ENCODE data around the gene HORMAD2. TPM values are rescaled to one million over a fixed set of nuclear protein-coding genes. Genes with fewer than 3 reads are reported as not detected.

HORMAD2 gene
- total and polyA plus RNA-seq, 2 donors, result 0.04 TPM; not detected in 1

DNA sequence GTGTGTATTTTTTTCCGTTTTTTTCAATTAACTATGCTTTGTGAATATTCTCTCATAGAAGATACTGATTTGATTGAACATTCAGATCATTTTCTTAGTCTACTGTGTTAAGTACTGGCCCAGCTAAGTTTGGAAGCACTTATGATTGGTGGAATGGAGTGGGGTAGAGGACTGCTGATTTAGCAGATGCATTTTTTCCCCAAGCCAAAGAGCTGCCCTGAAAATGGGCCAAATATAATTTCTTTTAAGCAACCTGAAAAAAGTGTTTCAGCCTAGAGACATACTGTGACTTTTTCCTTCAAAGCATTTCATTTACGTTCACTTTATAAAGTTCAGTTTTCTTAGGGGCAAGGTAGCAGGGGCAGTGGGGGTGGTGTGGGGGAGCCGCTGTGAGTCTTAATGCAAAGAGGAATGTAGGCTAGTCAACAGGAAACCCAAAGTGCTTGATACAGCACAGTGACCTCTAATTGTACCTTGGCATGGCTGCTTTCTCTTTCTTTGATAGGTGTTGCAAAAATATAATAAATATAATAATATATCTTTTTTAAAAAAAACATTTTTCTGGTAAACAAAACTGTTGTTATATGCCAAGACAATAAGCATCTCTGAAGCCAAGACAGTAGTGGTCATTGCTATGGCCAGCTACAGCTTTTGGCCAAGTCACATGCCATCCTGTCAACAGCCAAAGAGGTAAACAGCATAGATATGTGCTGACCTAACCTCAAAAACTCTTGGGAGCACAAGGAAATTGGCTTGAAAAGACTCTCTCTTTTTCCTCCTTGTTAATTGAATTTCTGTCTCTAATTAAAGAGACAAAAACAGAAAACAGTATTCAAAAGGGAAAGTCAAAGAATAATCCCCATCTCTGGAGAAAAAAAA, 107.5 kb downstream of the HORMAD2 start:
- 79% methylated on average over 3 of the region's 3 CpGs for WGBS
- no peak overlapping the region for H3K27ac ChIP-seq (ENCODE audit: low read depth)
- no peak overlapping the region for H3K4me3 ChIP-seq (ENCODE audit: low read depth, low read length)
- no peak for DNase-seq (ENCODE audit: extremely low spot score)
- H3K36me3 ChIP-seq (ENCODE audit: insufficient read depth), result no peaks in the 10 kb centered on the region
- no peaks in the 10 kb centered on the region for H3K4me1 ChIP-seq (ENCODE audit: insufficient read depth)

DNA sequence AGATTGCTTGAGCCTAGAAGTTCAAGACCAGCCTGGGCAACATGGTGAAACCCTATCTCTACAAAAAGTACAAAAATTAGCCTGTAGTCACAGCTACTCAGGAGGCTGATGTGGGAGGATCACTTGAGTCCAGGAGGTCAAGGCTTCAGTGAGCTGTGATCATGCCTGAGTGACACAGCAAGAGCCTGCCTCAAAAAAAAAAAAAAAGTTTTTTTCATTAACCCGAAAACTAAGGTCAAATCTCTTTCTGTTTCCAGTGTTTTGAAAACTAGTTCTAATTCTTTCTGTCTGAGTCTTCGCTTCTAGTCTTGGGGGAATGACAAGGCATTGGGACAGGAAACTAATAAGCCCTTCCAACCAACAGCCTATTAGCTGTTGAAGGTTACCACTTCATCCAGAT, 108.6 kb downstream of the HORMAD2 start:
- WGBS, result 96% methylated on average over 2 of the region's 2 CpGs

DNA sequence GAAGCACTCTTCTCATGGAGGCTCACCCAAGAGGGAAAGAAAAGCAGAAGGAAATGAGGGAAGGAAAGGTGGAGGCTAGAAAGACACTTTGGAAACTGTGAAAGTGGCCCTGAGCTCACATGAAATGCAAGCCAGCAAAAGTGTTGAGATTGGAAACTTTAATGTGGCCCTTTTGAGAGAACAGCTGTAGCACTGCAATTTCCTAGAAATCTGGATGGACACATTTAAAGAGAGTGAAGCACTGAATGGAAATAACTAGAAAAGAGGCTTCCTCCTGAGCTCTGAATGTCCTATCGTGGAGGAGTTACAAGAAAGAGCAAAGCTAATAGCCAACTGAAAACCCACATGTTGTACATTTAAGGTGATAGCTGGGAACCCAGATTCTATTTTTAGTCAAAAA, 110.3 kb downstream of the HORMAD2 start:
- Histone ChIP-seq H3K27ac (ENCODE audit: low read depth) (no peak overlapping the region), H3K4me1 (ENCODE audit: insufficient read depth) (no peaks in the 10 kb centered on the region), H3K4me3 (ENCODE audit: low read depth, low read length) (no peak overlapping the region), H3K36me3 (ENCODE audit: insufficient read depth) (no peaks in the 10 kb centered on the region)
- 59% methylated on average over 1 of the region's 1 CpG for WGBS
- no peak for DNase-seq (ENCODE audit: extremely low spot score)

More for the DNA sequence above, 108.6 kb downstream of the HORMAD2 start:
- no peaks in the 10 kb centered on the region for H3K36me3 ChIP-seq (ENCODE audit: insufficient read depth)
- no peak for DNase-seq (ENCODE audit: extremely low spot score)
- H3K4me1 ChIP-seq (ENCODE audit: insufficient read depth), result no peaks in the 10 kb centered on the region
- H3K27ac ChIP-seq (ENCODE audit: low read depth), result no peak overlapping the region
- H3K4me3 ChIP-seq (ENCODE audit: low read depth, low read length), result no peak overlapping the region

DNA sequence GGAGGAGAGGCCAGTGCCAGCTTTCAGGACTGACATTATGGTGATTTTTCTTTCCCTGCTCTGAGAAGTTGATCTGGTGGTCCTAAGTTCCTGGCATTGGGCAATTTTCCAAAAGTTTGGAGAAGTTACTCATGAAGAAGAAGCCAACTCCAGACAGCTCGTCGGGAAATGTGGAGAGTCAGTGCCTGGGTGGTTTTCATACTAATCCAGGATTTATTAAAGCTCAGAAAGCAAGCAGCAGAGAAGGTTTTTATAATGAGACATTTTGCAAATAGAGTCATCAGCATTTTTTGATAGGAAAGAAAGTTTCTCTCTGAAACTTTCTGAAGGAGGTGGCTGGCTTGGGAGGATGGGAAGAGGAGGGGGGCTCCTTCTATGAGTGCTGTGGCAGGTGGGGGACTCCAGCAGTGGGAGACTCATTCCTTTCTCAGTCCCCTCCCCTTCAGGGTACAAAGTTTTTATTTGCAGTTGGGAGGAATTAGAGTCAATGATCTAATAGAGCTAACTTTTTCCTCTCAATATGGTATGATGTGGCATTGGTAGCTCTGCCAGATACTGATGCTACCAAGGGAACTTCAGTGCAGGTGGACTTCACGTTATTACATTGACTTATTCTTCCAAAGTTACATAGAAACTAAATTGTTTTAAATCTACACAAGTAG, 110.9 kb downstream of the HORMAD2 start:
- H3K4me1 ChIP-seq (ENCODE audit: insufficient read depth), result no peaks in the 10 kb centered on the region
- WGBS, result 54% methylated on average over 3 of the region's 3 CpGs
- H3K36me3 ChIP-seq (ENCODE audit: insufficient read depth), result no peaks in the 10 kb centered on the region
- H3K4me3 ChIP-seq (ENCODE audit: low read depth, low read length), result no peak overlapping the region
- no peak for DNase-seq (ENCODE audit: extremely low spot score)
- H3K27ac ChIP-seq (ENCODE audit: low read depth), result no peak overlapping the region

DNA sequence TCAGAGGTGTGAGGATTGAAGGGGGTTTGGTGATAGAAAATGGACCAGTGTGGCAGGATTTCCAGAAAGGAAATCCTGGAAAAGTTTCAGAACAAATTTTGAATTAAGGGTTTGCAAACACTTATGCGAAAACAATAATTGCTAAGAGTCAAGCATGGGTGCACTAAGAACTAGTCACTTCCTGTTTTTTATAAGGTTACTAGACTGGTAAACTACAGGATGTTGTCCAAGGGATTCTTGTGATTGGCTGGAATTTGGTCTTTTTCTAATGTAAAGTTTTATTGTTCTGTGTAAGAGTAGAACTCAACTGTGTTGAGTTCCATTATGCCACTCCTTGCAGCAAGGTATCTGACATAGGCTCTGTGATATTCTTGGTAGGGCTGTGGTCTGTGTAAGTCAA, 112.2 kb downstream of the HORMAD2 start:
- WGBS, result 90% methylated on average over 1 of the region's 1 CpG
- Histone ChIP-seq H3K4me1 (ENCODE audit: insufficient read depth) (no peaks in the 10 kb centered on the region), H3K4me3 (ENCODE audit: low read depth, low read length) (no peak overlapping the region), H3K36me3 (ENCODE audit: insufficient read depth) (no peaks in the 10 kb centered on the region), H3K27ac (ENCODE audit: low read depth) (no peak overlapping the region)
- DNase-seq (ENCODE audit: extremely low spot score), result no peak

DNA sequence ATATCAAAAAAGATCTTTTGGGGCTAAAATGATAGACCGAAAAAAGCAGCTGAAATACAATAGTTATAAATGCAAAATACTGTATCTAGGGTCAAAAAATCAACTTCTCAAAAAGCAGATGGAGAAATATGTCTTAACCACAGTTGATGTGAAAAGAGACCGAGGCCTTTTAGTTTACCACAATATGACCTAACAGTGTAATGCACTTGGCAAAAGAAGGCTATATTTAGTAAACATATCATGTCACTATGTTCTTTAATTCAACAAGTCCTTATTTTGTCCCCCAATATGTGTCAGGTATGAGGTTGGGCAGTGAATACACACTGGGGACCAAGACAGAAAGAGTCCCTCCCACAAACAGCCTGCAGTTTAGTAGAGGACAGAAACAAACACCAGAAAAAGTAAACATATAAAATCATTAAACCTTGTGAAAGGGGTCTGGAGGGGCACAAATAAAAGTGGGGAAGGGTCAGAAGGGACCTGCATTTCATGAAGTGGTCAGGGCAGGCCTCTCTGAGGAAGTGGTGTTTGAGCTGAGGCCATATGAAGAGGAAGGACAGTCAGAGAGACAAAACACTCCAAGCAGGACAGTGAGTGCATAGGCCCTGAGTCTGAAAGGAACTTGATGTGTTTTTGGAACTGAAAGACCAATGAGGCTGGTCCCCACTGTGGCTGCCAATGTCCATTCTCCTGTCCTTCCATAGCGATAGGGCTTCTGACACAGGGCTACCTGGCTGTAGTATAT, 112.9 kb downstream of the HORMAD2 start:
- no peaks in the 10 kb centered on the region for H3K36me3 ChIP-seq (ENCODE audit: insufficient read depth)
- no peak overlapping the region for H3K27ac ChIP-seq (ENCODE audit: low read depth)
- DNase-seq (ENCODE audit: extremely low spot score), result no peak
- no peaks in the 10 kb centered on the region for H3K4me1 ChIP-seq (ENCODE audit: insufficient read depth)
- 89% methylated on average over 3 of the region's 3 CpGs for WGBS
- no peak overlapping the region for H3K4me3 ChIP-seq (ENCODE audit: low read depth, low read length)

DNA sequence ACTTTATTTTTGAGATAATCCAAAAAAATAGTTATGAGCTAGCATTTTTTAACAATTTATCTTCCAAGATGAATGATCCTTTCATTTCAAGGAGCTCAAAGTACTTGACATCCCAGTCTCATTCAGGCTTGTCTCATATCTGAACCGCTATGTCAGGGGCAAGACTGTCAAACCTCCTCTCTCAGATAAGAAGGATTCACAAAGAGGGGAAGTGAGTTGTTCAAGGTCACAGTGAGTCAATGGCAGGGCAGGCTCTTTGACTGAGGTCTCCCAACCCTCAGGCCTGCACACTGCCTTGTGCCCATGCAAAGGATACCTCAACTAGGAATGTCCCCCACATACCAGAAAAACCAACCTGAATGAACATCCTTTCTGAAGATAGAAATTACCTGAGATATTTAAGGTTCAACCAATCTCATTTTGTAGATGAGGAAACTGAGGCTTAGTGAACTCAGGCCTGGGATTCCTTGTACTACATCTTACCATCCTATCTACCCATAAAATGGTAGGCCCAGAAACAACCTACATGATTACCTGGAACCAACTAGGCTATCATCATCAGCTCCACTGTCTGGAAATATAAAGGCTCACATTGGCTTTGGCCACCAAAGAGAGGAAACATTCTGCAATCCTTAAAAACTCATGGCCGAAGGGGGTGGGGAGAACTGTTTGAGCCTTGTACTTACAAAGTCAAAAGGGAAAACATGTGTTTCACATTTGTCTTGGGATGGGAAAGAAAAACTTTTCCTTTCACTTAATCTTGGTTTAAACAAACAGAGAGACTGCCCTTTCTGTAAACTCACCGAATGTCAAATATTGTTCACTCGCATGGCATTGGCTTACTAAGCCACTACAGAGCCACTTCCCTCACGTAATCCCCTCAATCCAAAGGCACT, 115.2 kb downstream of the HORMAD2 start:
- Histone ChIP-seq H3K4me1 (ENCODE audit: insufficient read depth) (no peaks in the 10 kb centered on the region), H3K27ac (ENCODE audit: low read depth) (peak overlapping the region; percentile 75), H3K4me3 (ENCODE audit: low read depth, low read length) (no peak overlapping the region), H3K36me3 (ENCODE audit: insufficient read depth) (no peaks in the 10 kb centered on the region)
- 40% methylated on average over 5 of the region's 5 CpGs for WGBS
- no peak for DNase-seq (ENCODE audit: extremely low spot score)

DNA sequence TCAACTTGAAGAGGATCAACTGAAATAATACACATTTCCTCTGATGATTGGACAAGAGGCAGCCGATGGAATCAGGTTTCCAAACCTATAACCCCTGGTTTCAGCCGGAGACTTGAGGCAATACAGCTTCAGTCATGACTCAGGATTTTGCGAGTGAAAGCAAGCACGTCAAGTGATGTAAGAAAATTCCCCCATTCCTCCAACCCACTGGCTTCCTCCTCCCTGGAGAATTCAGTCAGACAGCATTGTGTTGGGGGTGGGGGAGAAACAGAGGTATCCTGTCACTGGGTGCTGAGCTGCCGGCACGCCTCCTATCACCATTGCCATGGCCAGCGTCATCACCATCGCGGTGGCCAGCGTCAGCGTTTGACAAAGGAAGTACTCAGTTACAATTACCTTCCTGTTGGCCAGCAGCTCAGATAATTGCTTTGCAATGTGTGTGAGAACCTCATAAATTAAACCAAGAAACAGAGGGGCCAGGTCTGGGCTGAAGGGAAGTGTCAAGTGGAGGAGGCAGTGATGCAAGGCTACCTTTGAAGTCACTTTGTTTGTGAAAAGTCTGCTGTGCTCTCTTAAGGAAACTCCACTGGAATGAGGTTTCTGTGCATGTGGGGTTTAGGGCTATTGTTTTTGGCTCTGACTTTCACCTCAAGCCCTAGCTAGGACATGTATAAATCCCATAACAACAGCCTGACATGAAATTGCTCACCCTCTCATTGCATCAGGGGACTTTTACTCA, 116.0 kb downstream of the HORMAD2 start:
- 13% methylated on average over 11 of the region's 11 CpGs for WGBS
- no peaks in the 10 kb centered on the region for H3K36me3 ChIP-seq (ENCODE audit: insufficient read depth)
- H3K27ac ChIP-seq (ENCODE audit: low read depth), result peak overlapping the region; percentile 75
- DNase-seq (ENCODE audit: extremely low spot score), result peak; percentile 78
- H3K4me1 ChIP-seq (ENCODE audit: insufficient read depth), result no peaks in the 10 kb centered on the region
- H3K4me3 ChIP-seq (ENCODE audit: low read depth, low read length), result no peak overlapping the region

DNA sequence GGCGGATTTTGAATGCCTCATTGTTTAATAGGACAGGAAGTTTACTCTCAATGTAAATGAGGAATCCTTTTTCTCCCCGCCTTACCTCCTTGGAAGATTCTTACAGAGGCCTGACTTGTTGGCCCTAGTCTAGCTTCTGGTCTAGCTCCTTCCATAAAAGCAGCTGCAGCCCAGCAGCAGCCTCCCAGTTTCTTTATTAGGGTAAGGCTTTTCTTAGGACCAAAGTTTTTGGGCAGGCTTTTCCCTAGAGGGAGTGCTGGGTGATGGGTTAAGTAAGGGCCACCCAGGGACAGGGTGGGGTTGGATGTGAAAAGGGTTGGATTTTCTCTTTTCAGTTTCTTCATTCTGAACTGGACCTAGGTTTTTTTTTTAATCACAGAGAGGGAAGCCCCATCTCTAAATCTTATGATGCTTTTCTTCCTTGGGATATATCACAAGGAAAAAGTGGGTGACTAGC, 116.6 kb downstream of the HORMAD2 start:
- no peak overlapping the region for H3K4me3 ChIP-seq (ENCODE audit: low read depth, low read length)
- no peak overlapping the region for H3K27ac ChIP-seq (ENCODE audit: low read depth)
- WGBS, result 16% methylated on average over 2 of the region's 2 CpGs
- no peaks in the 10 kb centered on the region for H3K4me1 ChIP-seq (ENCODE audit: insufficient read depth)
- no peaks in the 10 kb centered on the region for H3K36me3 ChIP-seq (ENCODE audit: insufficient read depth)
- DNase-seq (ENCODE audit: extremely low spot score), result peak; percentile 70

DNA sequence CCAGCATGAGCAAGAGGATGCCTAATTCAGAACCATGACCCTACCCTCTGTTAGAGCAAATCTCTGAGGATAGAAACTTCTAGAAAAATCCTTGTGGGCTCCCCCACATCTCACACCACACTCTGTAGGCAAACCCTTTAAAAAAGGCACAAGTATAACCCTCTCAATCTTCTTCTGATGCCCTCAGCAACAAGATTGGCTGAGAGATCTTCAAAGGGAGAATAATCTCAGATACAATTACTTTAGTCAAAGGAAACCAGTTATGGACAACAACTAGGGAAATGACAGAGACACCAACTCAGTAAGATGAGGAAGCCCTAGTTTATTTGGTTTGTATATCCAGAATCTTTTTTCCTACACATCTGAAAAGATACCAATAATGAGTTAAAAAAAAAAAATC, 117.1 kb downstream of the HORMAD2 start:
- no peaks in the 10 kb centered on the region for H3K4me1 ChIP-seq (ENCODE audit: insufficient read depth)
- no peak overlapping the region for H3K4me3 ChIP-seq (ENCODE audit: low read depth, low read length)
- no peak overlapping the region for H3K27ac ChIP-seq (ENCODE audit: low read depth)
- DNase-seq (ENCODE audit: extremely low spot score), result no peak
- H3K36me3 ChIP-seq (ENCODE audit: insufficient read depth), result no peaks in the 10 kb centered on the region

DNA sequence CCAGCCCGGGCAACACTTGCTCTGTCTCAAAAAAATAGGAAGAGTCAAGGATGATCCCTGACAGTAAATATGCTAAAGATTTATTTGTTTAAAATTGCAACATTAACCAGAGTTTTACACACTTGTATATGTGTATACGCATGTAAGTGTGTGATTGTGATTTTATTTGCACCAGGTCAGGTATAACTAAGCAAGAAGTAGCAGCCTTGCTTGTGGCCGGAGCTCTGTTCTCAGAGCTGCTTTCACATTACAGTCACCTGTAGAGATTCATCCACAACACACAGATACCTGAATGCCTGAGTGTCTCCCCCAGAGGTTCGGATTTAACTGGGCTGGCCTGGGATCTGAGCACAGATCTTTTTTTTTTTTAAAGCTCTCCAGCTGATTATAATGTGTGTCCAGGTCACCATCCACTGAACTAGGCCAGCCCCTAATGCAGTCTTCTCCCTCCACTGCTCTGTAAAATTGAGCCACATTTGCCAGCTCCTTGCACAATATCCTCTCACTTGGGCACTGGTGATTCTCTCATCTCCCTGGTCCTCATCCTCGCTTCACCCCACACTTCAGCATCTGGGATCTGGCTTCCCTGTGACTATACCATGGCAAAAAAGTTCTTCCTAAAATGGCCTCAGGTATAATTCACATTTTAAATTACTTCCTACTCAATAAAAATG, 118.0 kb downstream of the HORMAD2 start:
- DNase-seq (ENCODE audit: extremely low spot score), result no peak
- 96% methylated on average over 5 of the region's 5 CpGs for WGBS
- no peaks in the 10 kb centered on the region for H3K36me3 ChIP-seq (ENCODE audit: insufficient read depth)
- H3K27ac ChIP-seq (ENCODE audit: low read depth), result no peak overlapping the region
- no peaks in the 10 kb centered on the region for H3K4me1 ChIP-seq (ENCODE audit: insufficient read depth)
- H3K4me3 ChIP-seq (ENCODE audit: low read depth, low read length), result no peak overlapping the region

DNA sequence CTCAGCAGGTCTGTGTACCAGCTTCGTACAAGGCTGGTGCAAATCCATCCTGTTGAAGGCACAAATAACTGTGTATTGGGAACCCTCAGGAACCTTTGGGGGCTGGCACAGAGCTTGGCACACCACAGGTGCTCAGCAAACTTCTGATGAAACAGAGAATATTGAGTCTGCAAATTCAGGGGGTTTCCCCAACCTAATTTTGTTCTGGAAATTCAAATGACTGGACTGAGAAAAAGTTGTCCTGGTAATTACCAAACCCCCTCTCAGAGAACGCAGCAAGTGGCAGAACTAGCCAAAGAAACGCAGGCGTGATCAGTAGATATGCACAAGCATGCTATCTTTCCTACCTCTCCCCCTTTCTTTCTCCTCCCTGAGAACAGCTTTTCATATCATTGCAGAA, 118.7 kb downstream of the HORMAD2 start:
- H3K36me3 ChIP-seq (ENCODE audit: insufficient read depth), result no peaks in the 10 kb centered on the region
- 91% methylated on average over 4 of the region's 4 CpGs for WGBS
- no peak overlapping the region for H3K27ac ChIP-seq (ENCODE audit: low read depth)
- DNase-seq (ENCODE audit: extremely low spot score), result no peak
- H3K4me1 ChIP-seq (ENCODE audit: insufficient read depth), result no peaks in the 10 kb centered on the region
- no peak overlapping the region for H3K4me3 ChIP-seq (ENCODE audit: low read depth, low read length)
